RWPE1 (cell line): ENCODE results near the gene CFAP43.
"Not testable (repeated sequence)": the region's sequence is repeated elsewhere in the genome, so short reads cannot be mapped to it uniquely, and the experiment has no call there.

Experiments
- CTCF ChIA-PET: fragments of 350-600 bp; sonication (Branson Sonifier 250); formaldehyde crosslinking; extraction: SDS; loops from one replicate; lab custom pipeline; 2021; lab: Yijun Ruan, JAX
- POLR2A ChIA-PET: fragments of 400-600 bp; formaldehyde crosslinking; extraction: SDS; loops from one replicate; lab custom pipeline; 2020; ENCODE audit warnings: antibody characterized with exemption; ENCODE audit not compliant: low non-redundant PET; lab: Yijun Ruan, JAX
- DNase-seq: peaks from one replicate; pipeline ENCODE4 v3.0.0; 2012; ENCODE audit warnings: low spot score
- H3K27ac ChIP-seq: fragments of 450-650 bp; 2 replicates; pipeline ENCODE4 v1.5.1; 2017
- TF ChIP-seq, protein P1 (sequence below): fragments of 450-650 bp; conservative IDR thresholded peaks from 2 replicates; pipeline ENCODE4 v1.5.1; 2017; ENCODE audit warnings: low read depth, mild to moderate bottlenecking

The CFAP43 gene

DNA sequence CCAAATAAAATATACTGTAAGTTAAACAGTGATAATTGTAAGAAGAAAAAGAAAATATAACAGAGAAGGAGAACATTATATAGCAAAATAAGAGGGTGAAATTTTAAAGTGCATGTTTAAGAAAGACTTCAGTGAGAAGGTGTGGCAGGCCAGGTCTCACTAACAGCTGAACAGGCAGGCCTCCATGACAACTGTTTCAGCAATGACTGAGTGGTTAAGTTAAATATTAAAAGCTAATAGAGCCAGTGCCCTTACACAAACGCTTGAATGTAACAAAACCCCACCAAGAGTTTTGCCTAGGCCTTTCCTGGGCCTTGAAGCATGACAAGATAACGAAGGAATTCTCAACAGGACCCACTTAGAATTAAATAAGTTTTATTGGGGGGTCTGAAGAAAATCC, 32.6 kb downstream of the CFAP43 start:
- DNase-seq: no peak
- H3K27ac ChIP-seq: no peak overlapping the region
- POLR2A ChIA-PET: no interaction called here
- TF ChIP-seq, protein P1, sequence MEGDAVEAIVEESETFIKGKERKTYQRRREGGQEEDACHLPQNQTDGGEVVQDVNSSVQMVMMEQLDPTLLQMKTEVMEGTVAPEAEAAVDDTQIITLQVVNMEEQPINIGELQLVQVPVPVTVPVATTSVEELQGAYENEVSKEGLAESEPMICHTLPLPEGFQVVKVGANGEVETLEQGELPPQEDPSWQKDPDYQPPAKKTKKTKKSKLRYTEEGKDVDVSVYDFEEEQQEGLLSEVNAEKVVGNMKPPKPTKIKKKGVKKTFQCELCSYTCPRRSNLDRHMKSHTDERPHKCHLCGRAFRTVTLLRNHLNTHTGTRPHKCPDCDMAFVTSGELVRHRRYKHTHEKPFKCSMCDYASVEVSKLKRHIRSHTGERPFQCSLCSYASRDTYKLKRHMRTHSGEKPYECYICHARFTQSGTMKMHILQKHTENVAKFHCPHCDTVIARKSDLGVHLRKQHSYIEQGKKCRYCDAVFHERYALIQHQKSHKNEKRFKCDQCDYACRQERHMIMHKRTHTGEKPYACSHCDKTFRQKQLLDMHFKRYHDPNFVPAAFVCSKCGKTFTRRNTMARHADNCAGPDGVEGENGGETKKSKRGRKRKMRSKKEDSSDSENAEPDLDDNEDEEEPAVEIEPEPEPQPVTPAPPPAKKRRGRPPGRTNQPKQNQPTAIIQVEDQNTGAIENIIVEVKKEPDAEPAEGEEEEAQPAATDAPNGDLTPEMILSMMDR: no peak
- CTCF ChIA-PET: interaction anchor here (0.7 kb wide), 1 partner anchor 75 kb away, joined by 3 read pairs; no protein-coding TSS in a partner anchor

DNA sequence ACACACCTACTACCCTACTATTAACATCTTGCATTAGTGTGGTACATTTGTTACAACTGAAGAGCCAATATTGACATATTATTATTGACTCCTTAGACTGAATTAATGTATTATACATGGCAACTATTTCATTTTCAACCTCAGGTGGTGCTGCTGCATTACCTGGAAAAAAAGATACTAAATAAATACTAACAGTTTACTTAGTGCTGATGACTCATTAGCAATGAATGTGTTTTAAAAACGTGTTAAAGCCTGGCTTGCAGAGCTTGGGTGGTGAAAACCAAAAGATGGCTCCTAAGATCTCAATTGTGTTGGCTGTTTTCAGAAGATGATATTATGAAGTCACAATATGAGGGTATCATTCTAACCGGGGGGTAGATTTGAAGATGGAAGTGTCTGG, 34.8 kb downstream of the CFAP43 start:
- peak; percentile 80 for DNase-seq
- H3K27ac ChIP-seq: no peak overlapping the region
- CTCF ChIA-PET: interaction anchor here (0.6 to 1.0 kb wide), 3 partner anchors 11 to 109 kb away, joined by 3 read pairs; no protein-coding TSS in a partner anchor
- POLR2A ChIA-PET: no interaction called here
- TF ChIP-seq, protein P1: no peak

GRCh38 chr10:104195706-104196105, 36.5 kb downstream of the CFAP43 start:
- POLR2A ChIA-PET: no interaction called here

GRCh38 chr10:104193787-104194186, 38.4 kb downstream of the CFAP43 start:
- POLR2A ChIA-PET: no interaction called here
- no peak overlapping the region for H3K27ac ChIP-seq
- TF ChIP-seq, protein P1: no peak
- DNase-seq: no peak
- CTCF ChIA-PET: no interaction called here

More at GRCh38 chr10:104195706-104196105, 36.5 kb downstream of the CFAP43 start:
- CTCF ChIA-PET: no interaction called here
- DNase-seq: no peak
- TF ChIP-seq, protein P1: no peak
- no peak overlapping the region for H3K27ac ChIP-seq

DNA sequence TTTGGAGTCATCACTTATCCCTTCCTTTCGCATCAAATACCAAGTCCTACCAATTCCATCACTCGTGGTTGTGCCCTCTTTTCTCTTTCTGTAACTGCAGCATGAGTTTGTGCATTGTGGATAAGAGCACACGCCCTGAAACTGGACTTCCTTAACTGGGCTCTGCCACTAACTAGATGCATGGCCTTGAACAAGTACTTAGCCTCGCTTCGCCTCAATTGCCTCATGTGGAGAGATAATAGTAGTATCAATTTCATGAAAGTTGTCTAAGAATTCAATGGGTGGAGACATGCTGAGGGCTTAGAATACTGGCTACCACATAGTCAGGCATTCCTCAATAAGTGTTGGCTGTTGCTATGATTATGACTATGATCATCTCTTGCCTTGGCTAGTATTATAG, 41.5 kb downstream of the CFAP43 start:
- TF ChIP-seq, protein P1: no peak
- H3K27ac ChIP-seq: no peak overlapping the region
- no peak for DNase-seq
- CTCF ChIA-PET: no interaction called here
- POLR2A ChIA-PET: no interaction called here

- ChIA-PET CTCF (interaction anchor here (0.6 kb wide), 2 partner anchors 38 to 242 kb away, joined by 3 read pairs; no protein-coding TSS in a partner anchor), POLR2A (no interaction called here)
- TF ChIP-seq, protein P1: no peak
- no peak overlapping the region for H3K27ac ChIP-seq
- DNase-seq: no peak
These were observed 48.5 kb downstream of the CFAP43 start for GRCh38 chr10:104183682-104184081.

- H3K27ac ChIP-seq, CTCF ChIA-PET, DNase-seq, POLR2A ChIA-PET: not testable (repeated sequence)
These were observed 58.0 kb downstream of the CFAP43 start for GRCh38 chr10:104174136-104174535.
